SK-N-MC (cell line): Measurements from ENCODE around the gene USH2A.

Experiments
- EZH2 ChIP-seq: fragments of 200-600 bp; sonication (generic); IDR thresholded peaks from one replicate; pipeline ENCODE4 v1.6.1; 2017; ENCODE audit warnings: antibody characterized with exemption
- POLR2AphosphoS5 ChIP-seq: IDR thresholded peaks from 2 replicates; pipeline ENCODE4 v1.6.1; 2012; ENCODE audit warnings: mild to moderate bottlenecking, low read depth, low read length, borderline replicate concordance

- TF ChIP-seq POLR2AphosphoS5 (no peak), EZH2 (no peak)
Measured at GRCh38 chr1:215749414-215749813, 673.8 kb downstream of the USH2A start.
